ENCODE data around the gene PEAR1.
"Not testable (repeated sequence)": the region's sequence is repeated elsewhere in the genome, so short reads cannot be mapped to it uniquely, and the experiment has no call there.

PEAR1 gene

GRCh38 chr1:156922986-156923669 lies 29.6 kb downstream of the PEAR1 start:
- DNase-seq (ENCODE audit: low spot score), result no peak

- no peak for DNase-seq (ENCODE audit: low spot score)
Observed at GRCh38 chr1:156923670-156924477, 30.4 kb downstream of the PEAR1 start.

- no peak for DNase-seq (ENCODE audit: low spot score)
Observed at GRCh38 chr1:156924478-156925153, 31.1 kb downstream of the PEAR1 start.

- DNase-seq (ENCODE audit: low spot score), result no peak
Observed at GRCh38 chr1:156925154-156926010, 31.9 kb downstream of the PEAR1 start.

GRCh38 chr1:156926175-156926574 lies 32.7 kb downstream of the PEAR1 start:
- peak; percentile 55 for DNase-seq (ENCODE audit: low spot score)

- not testable (repeated sequence) for DNase-seq (ENCODE audit: low spot score)
Observed at GRCh38 chr1:156926695-156927094, 33.2 kb downstream of the PEAR1 start.

- DNase-seq (ENCODE audit: low spot score), result peak; percentile 85
Observed at GRCh38 chr1:156927215-156928042, 33.9 kb downstream of the PEAR1 start.

GRCh38 chr1:156928043-156928602 lies 34.6 kb downstream of the PEAR1 start:
- no peak for DNase-seq (ENCODE audit: low spot score)

- no peak for DNase-seq (ENCODE audit: low spot score)
Observed at GRCh38 chr1:156929596-156930238, 36.2 kb downstream of the PEAR1 start.

GRCh38 chr1:156930483-156930882 lies 37.0 kb downstream of the PEAR1 start:
- no peak for DNase-seq (ENCODE audit: low spot score)

- no peak for DNase-seq (ENCODE audit: low spot score)
Observed at GRCh38 chr1:156931211-156931952, 37.9 kb downstream of the PEAR1 start.

- no peak for DNase-seq (ENCODE audit: low spot score)
Observed at GRCh38 chr1:156931974-156932710, 38.6 kb downstream of the PEAR1 start.

GRCh38 chr1:156933136-156933535 lies 39.6 kb downstream of the PEAR1 start:
- DNase-seq (ENCODE audit: low spot score), result no peak

- no peak for DNase-seq (ENCODE audit: low spot score)
Observed at GRCh38 chr1:156935505-156936128, 42.1 kb downstream of the PEAR1 start.

- DNase-seq (ENCODE audit: low spot score), result no peak
Observed at GRCh38 chr1:156936191-156936590, 42.7 kb downstream of the PEAR1 start.

- DNase-seq (ENCODE audit: low spot score), result no peak
Observed at GRCh38 chr1:156936721-156937220, 43.3 kb downstream of the PEAR1 start.

GRCh38 chr1:156937883-156938282 lies 44.4 kb downstream of the PEAR1 start:
- no peak for DNase-seq (ENCODE audit: low spot score)

GRCh38 chr1:156938813-156939212 lies 45.3 kb downstream of the PEAR1 start:
- DNase-seq (ENCODE audit: low spot score), result no peak
